ENCODE data around the gene LMBRD1.

- TF ChIP-seq POLR2AphosphoS5 (IDR thresholded peaks at IDR 0.05) (no peak), POLR2A (IDR thresholded peaks at IDR 0.05) (no peak)
- TF ChIP-seq, protein P1, sequence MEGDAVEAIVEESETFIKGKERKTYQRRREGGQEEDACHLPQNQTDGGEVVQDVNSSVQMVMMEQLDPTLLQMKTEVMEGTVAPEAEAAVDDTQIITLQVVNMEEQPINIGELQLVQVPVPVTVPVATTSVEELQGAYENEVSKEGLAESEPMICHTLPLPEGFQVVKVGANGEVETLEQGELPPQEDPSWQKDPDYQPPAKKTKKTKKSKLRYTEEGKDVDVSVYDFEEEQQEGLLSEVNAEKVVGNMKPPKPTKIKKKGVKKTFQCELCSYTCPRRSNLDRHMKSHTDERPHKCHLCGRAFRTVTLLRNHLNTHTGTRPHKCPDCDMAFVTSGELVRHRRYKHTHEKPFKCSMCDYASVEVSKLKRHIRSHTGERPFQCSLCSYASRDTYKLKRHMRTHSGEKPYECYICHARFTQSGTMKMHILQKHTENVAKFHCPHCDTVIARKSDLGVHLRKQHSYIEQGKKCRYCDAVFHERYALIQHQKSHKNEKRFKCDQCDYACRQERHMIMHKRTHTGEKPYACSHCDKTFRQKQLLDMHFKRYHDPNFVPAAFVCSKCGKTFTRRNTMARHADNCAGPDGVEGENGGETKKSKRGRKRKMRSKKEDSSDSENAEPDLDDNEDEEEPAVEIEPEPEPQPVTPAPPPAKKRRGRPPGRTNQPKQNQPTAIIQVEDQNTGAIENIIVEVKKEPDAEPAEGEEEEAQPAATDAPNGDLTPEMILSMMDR (IDR thresholded peaks at IDR 0.05 in 8 of 11, conservative IDR thresholded peaks at IDR 0.05 in 3 of 11) = no peak
Measured at GRCh38 chr6:69791065-69791471, 5.7 kb downstream of the LMBRD1 start.

Measured in spleen (tissue), 7 donors.